HCT116 (cell line): ENCODE measurements around the gene PDE2A.

Experiments
- EGR1 ChIP-seq: IDR thresholded peaks from 2 replicates; pipeline ENCODE4 v1.6.1; 2012; ENCODE audit warnings: low read depth
- ELF1 ChIP-seq: IDR thresholded peaks from 2 replicates; pipeline ENCODE4 v1.6.1; 2012; ENCODE audit warnings: low read depth, borderline replicate concordance
- EZH2 ChIP-seq: fragments of 200-600 bp; sonication (generic); IDR thresholded peaks from 2 replicates; pipeline ENCODE4 v1.6.1; 2017; ENCODE audit warnings: antibody characterized with exemption, mixed run types
- EZH2phosphoT487 ChIP-seq: fragments of 200-600 bp; IDR thresholded peaks from 2 replicates; pipeline ENCODE4 v1.6.1; 2018; ENCODE audit warnings: antibody characterized with exemption, borderline replicate concordance
- POLR2A ChIP-seq: IDR thresholded peaks from 2 replicates; pipeline ENCODE4 v1.7.0; 2011; ENCODE audit warnings: borderline replicate concordance; ENCODE audit not compliant: insufficient read depth, insufficient read length; ENCODE audit errors: extremely low read depth
- TF ChIP-seq, protein P1 (sequence below), 3 experiments: fragments of 200-600 bp in 1 of 3; sonication (generic) in 1 of 3; IDR thresholded peaks in 2 of 3; conservative IDR thresholded peaks in 1 of 3; 2 replicates each; pipeline ENCODE4 v1.5.1; 2012 to 2017; ENCODE audit warnings: low read depth in 2 of 3, low read length in 2 of 3, antibody characterized with exemption in 1 of 3, borderline replicate concordance in 1 of 3, control low read depth in 1 of 3, mild to moderate bottlenecking in 1 of 3, mixed read lengths in 1 of 3, mixed run types in 1 of 3, moderate library complexity in 1 of 3; ENCODE audit not compliant: insufficient read depth in 1 of 3
- TF ChIP-seq, protein P2 (sequence below): IDR thresholded peaks from 2 replicates; pipeline ENCODE4 v1.6.1; 2012

GRCh38 chr11:72630104-72630852 is 43.9 kb downstream of the PDE2A start:
- no peak for TF ChIP-seq EGR1
- TF ChIP-seq, protein P1, sequence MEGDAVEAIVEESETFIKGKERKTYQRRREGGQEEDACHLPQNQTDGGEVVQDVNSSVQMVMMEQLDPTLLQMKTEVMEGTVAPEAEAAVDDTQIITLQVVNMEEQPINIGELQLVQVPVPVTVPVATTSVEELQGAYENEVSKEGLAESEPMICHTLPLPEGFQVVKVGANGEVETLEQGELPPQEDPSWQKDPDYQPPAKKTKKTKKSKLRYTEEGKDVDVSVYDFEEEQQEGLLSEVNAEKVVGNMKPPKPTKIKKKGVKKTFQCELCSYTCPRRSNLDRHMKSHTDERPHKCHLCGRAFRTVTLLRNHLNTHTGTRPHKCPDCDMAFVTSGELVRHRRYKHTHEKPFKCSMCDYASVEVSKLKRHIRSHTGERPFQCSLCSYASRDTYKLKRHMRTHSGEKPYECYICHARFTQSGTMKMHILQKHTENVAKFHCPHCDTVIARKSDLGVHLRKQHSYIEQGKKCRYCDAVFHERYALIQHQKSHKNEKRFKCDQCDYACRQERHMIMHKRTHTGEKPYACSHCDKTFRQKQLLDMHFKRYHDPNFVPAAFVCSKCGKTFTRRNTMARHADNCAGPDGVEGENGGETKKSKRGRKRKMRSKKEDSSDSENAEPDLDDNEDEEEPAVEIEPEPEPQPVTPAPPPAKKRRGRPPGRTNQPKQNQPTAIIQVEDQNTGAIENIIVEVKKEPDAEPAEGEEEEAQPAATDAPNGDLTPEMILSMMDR (IDR thresholded peaks at IDR 0.05 in 2 of 3, conservative IDR thresholded peaks at IDR 0.05 in 1 of 3; ENCODE audit: borderline replicate concordance in 1 of 3, insufficient read depth in 1 of 3, low read depth in 2 of 3, low read length in 2 of 3) = no peak
- no peak for TF ChIP-seq ELF1
- TF ChIP-seq, protein P2, sequence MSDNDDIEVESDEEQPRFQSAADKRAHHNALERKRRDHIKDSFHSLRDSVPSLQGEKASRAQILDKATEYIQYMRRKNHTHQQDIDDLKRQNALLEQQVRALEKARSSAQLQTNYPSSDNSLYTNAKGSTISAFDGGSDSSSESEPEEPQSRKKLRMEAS = no peak
- TF ChIP-seq POLR2A = no peak
- no peak for TF ChIP-seq EZH2phosphoT487
- no peak for TF ChIP-seq EZH2
